Astrocyte of the hippocampus (primary cell): ENCODE results near the gene TCN2.
A peak's percentile ranks its signal among the peaks of the same experiment; 100 is the strongest.
"Not testable (repeated sequence)": the region's sequence is repeated elsewhere in the genome, so short reads cannot be mapped to it uniquely, and the experiment has no call there.

Experiments used
- DNase-seq: peaks from one replicate; pipeline ENCODE4 v3.0.0; 2011; ENCODE audit warnings: low read depth, low spot score

The TCN2 gene

GRCh38 chr22:30609260-30610185, 2.5 kb downstream of the TCN2 start:
- peak; percentile 74 for DNase-seq

DNA sequence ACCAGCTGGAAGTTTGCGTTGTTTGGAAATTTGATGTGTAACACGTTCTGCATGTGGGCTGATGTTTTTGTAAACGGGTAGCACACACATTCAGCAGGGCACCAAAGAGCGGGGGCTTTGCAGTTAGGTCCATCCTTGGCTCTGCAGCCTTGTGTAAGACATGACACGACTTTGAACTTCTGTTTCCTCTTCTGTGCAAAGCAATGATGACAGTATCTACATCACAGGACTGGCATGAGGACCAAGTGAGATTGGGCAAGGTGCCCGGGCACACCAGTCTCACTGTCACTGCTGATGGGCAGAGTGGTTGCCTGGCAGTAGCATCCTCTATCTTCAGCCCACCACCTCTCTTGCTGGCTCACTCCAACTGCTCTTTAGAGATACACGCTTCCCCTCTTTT, 3.3 kb downstream of the TCN2 start:
- DNase-seq, result no peak

GRCh38 chr22:30611197-30611596, 4.2 kb downstream of the TCN2 start:
- DNase-seq, result no peak

GRCh38 chr22:30612789-30613188, 5.8 kb downstream of the TCN2 start:
- DNase-seq, result no peak

- DNase-seq, result no peak
Observed at GRCh38 chr22:30614268-30614667, 7.3 kb downstream of the TCN2 start.

DNA sequence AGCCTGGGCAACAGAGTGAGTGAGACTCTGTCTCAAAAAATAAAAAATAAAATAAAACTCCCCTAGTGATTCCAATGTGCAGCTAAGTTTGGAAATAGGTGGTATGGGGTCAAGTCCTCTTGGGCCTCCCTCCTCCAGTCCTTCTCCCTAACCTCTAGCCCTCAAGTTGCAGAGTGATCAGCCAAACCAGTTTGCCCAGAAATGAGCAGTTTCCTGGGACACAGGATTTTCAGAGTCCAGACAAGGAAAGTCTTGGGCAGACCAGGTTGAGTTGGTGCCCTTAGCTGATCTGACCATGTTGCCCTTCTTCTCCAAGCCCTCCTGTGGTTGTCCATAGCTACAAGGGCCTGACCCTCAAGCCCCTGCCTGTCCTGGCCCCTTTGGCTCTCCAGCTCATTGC, 7.9 kb downstream of the TCN2 start:
- DNase-seq, result no peak

DNA sequence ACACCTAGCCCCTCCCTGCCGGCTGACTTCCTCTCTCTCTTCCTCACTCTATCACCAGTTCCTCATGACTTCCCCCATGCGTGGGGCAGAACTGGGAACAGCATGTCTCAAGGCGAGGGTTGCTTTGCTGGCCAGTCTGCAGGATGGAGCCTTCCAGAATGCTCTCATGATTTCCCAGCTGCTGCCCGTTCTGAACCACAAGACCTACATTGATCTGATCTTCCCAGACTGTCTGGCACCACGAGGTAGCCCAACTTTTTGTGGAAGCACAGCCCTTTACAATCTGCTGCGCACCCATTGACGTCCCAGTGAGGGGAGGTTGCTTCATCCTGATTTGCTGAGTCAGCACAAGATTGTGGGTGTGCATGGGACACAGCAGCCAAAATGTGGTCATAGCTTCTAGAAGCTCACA, 8.6 kb downstream of the TCN2 start:
- no peak for DNase-seq

GRCh38 chr22:30617819-30618218, 10.8 kb downstream of the TCN2 start:
- no peak for DNase-seq

GRCh38 chr22:30619909-30620308, 12.9 kb downstream of the TCN2 start:
- DNase-seq, result not testable (repeated sequence)

GRCh38 chr22:30626413-30626812, 19.4 kb downstream of the TCN2 start:
- no peak for DNase-seq

DNA sequence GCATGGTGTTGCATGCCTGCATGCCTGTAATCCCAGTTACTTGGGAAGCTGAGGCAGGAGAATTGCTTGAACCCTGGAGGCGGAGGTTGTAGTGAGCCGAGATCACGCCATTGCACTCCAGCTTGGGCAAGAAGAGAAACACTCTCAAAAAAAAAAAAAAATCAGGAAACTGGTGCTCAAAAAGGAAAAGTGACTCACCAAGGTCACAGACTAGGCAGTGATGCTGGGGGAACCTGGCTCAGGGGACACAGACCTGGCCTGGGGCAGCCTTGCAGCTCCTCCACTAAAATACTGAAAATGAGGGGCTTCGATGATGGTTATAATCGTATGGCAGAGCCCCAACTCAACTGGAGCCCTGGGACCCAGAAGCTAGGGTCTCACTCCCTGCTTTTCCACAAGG, 20.5 kb downstream of the TCN2 start:
- no peak for DNase-seq

GRCh38 chr22:30628491-30628890, 21.5 kb downstream of the TCN2 start:
- DNase-seq, result no peak

DNA sequence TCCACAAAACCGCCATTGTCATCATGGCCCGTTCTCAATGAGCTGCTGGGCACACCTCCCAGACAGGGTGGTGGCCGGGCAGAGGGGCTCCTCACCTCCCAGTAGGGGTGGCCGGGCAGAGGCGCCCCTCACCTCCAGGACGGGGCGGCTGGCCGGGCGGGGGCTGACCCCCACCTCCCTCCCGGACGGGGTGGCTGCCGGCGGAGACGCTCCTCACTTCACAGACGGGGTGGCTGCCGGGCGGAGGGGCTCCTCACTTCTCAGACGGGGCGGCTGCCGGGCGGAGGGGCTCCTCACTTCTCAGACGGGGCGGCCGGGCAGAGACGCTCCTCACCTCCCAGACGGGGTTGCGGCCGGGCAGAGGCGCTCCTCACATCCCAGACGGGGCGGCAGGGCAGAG, 24.5 kb downstream of the TCN2 start:
- DNase-seq, result not testable (repeated sequence)

GRCh38 chr22:30634471-30635233, 27.7 kb downstream of the TCN2 start:
- peak; percentile 92 for DNase-seq

DNA sequence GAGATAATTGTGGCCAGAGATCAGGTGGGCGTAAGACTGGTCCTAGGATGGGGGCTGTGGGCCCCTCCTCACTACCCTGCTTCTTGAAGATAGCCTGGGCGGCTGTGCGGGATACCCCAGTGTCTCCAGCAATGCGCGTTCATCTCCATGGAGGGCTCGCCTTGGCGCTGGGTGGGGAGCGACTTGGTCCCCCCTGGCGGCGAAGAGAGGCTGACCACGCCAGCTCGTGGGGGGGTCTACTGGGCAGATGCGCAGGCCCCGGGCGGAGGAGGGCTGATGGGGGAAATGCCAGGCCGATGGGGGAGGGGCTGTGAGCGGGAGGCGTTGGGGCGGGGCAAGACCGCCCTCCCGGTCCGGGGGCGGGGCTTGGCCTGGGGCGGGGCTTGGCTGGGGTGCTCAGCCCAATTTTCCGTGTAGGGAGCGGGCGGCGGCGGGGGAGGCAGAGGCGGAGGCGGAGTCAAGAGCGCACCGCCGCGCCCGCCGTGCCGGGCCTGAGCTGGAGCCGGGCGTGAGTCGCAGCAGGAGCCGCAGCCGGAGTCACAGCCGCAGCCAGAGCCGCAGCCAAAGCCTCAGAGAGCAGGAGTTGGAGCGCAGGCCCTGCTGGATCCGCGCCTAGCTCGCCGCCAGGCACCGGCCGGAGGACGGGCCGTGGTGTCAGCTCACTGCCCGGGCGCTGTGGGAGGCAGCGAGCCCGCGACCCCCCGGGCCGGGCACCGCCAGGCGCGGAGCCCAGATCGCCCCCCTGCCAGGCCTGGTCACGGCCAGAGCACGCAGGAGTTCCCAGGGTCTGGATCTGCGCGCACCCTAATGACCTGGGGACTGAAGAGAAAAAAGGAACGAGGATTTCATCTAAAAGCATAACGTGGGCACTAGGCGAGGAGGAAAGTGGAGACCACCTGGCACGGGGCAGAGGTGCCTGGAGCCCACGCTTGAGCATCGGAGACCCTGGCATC, 28.6 kb downstream of the TCN2 start, which contains the start of gene SLC35E4:
TSS of gene SLC35E4 (plus strand) at position 509 of the 953 bp plus-strand sequence. CDS start 670 bp downstream, outside the sequence.
- peak; percentile 95 for DNase-seq

- peak; percentile 48 for DNase-seq
Observed at GRCh38 chr22:30636226-30637077, 29.5 kb downstream of the TCN2 start.

DNA sequence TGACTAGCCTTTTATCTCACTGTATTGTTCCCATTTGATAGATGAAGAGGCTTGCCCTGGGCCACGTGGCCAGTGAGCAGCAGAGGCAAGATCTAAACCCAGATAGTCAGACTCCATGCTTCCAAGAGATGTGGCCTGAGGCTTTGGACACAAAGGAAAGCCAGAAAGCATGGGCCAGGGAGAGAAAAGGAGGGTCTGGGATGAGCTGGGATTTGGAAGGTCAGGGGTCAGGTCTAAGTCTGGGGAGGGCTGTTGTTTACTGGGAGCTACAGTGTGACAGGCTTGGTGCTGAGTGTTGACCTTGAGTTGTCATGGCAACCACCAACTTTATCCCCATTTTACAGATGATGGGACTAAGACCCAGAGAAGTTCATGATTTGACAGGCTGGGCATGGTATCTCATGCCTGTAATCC, 30.7 kb downstream of the TCN2 start:
- DNase-seq, result no peak

DNA sequence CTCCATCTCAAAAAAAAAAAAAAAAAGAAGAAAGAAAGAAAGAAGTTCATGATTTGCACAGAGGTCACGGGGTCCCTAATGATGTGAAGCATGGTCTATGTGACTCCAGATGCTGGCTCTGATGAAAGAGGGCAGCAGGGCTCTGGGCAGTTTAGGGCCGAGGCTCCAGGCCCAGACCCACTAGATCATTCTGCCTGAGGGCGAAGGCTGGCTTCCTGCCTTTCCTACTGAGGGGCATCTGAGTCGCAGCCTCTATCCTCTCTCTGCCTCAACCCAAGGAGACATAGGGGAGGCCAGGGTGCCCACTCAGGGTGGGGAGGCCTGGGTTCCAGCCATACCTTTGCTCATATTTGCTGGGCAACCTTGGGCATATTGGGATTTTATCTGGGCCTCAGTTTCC, 33.4 kb downstream of the TCN2 start:
- no peak for DNase-seq

DNA sequence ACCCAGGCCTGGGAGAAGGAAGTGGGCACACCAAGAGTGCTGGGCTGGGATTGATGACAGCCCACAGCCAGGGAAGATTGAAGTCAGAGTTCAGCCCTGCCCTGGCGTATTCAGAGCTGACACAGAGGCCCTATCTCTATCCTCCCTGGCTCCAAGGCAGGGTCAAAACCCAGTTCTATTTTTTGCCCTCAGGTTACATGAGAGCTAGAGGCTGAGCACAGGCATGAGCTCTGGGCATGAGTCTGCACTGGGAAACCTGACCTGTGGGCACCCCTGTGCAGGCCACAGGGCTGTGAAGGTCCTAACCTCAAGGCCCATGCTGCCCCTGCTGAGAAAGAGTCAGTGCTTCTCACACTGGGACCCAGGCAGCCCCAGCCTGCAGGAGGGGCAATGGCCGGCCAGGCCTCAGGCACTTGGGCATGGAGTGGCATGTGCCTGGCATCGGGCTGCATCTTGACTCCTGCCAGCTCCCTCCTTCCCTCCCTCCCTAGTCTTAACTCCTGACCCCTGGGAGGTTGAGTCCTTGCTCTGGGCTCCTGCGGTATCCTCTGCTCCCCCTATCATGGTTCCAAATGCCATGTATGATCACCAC, 34.0 kb downstream of the TCN2 start:
- DNase-seq, result no peak
